Erythroblast (primary cell): ENCODE results near the gene OR5K2.
A peak's percentile ranks its signal among the peaks of the same experiment; 100 is the strongest.

Experiments used
- DNase-seq, 2 experiments: peaks; one replicate each; lab custom pipeline; 2025; lab: John Stamatoyannopoulos, UW
- GATA1 ChIP-seq: IDR thresholded peaks from 2 replicates; pipeline ENCODE4 v1.6.1; 2011; ENCODE audit warnings: low read depth, mild to moderate bottlenecking, control low read depth, low read length, moderate library complexity
- POLR2A ChIP-seq: IDR thresholded peaks from 2 replicates; pipeline ENCODE4 v1.6.1; 2011; ENCODE audit warnings: mild to moderate bottlenecking, low read length

The OR5K2 gene

DNA sequence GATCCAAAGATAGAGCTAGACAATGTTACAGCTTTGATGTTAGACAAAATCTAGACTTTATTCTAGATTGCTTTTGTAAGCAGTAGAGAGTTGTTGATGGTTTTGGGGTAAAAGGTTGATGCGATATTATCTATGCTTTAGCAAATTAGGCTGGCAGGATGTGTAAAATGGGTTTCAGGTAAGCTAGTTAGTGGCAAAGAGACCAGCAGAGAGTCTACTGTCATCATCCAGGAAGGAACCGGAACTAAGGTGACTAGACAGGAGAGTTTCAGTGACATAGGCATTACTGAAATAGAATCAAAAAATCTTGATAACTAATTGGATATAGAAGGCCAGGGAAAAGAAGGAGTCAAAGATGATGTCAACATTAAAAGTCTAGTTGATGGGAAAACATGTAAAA is 11.1 kb downstream of the OR5K2 start:
- no peak for DNase-seq

DNA sequence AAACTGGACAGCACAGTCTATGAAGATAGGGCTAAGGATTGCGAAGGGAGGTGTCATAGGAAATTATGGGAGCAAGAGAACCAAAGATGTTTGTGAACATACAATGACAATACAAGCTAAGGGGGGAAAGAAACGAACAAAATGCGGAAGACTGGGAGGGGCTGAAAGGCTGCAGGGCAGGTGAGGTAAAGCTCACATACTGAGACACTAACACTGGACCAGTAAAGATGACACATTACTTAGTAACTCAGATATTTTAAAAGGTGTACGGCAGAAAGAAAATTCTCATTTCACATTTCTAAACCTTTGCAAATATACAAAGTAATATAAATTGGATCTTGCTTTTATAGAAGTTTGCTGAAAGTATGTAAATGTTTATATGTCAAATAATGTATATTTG is 15.1 kb downstream of the OR5K2 start:
- DNase-seq: no peak
- TF ChIP-seq POLR2A (no peak), GATA1 (no peak)

More for the DNA sequence above, 11.1 kb downstream of the OR5K2 start:
- TF ChIP-seq GATA1 (no peak), POLR2A (no peak)

DNA sequence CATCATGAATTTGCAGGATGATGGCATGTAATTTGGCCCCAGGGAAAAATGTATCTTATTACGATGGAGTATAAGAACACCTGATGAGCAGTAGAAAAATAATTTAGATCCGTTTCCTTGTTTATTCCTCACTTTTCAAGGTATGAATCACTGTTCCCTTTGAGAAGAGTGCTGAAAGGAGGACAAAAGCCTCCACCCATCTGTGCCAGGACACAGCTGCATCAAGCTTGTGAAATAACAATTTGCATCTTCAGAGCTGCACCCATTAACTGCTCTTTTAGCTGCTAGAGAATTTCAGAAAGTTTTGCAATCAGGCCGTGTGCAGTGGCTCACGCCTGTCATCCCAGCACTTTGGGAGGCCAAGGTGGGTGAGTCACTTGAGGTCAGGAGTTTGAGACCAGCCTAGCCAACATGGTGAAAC is 15.6 kb downstream of the OR5K2 start:
- TF ChIP-seq GATA1: no peak
- TF ChIP-seq POLR2A: no peak
- DNase-seq: peak in 1 of 2 experiments; percentile 28

DNA sequence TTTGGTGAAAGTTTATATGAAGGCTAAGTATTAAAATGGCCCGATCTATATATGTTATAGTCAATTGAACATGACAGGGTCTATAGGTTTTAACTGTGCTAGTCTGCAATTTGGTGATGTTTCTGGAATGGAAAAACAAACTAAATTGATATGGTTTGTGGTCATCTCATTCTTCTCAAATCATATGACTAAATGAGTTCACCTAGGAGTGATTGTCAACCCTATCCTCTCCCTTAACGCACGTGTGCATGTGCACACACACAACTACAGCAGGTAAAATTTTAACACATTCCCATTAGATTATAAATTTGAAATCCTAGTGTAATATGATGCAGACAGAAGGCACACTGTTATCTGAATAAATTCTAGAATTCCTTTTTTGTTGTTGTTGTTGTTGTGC is 16.3 kb downstream of the OR5K2 start:
- no peak for DNase-seq
- TF ChIP-seq POLR2A (no peak), GATA1 (no peak)

DNA sequence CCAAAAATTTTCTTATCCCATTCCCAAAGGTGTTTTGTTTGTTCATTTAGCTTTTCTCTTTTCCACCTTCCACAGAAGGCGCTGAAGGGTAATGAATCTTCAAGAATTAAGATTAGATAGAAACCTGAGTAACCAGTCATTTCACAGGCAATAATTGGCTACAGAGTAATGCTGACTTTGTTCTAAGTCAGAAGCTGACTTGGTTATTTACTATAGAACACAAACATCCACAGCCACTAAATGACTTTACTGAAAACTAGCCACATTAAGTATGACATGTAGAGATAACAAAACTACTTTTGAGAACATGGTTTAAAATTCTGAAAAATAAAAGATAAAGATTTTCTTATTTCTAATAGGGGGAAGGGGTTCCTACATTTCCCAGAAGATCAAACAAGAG is 17.5 kb downstream of the OR5K2 start:
- TF ChIP-seq POLR2A (no peak), GATA1 (no peak)
- no peak for DNase-seq

DNA sequence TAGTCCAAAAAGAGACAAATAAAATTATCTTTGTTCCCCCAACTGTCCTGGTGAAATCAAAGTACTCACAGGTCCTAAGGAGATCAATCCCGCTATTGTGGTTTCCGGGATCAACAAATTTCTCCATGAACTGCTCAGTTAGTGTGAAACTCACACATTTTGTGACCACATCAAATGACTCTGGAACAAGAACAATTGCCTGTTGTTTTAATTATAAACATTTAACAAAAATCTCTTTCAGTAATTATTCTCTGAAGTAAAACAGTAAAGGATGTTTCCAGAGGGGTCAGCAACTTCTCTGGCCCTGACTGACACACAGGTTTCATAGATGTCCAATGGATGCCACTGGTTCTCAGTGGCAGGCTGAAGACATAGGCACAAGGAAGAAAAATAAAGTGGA is 21.3 kb downstream of the OR5K2 start:
- DNase-seq: no peak
- TF ChIP-seq POLR2A: no peak
- TF ChIP-seq GATA1: no peak

DNA sequence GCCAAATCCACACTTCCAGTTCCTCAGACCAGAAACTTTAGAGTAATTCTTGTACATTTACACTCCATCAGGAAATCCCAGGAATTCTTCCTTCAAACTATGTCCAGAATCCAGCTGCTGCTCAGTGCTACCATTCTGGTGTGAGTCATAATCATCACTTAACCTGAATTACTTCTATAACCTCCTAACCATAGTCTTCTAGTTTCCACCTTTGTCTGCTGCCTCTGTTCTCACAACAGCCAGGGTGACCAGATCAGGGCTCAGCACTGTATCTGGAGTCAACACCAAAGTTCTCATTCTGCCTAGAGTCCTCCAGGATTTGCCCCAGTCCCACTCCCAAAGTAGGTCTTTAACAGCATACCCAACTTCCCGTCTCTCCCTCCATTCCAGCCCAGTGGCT is 21.9 kb downstream of the OR5K2 start:
- TF ChIP-seq GATA1: no peak
- TF ChIP-seq POLR2A: no peak
- no peak for DNase-seq

DNA sequence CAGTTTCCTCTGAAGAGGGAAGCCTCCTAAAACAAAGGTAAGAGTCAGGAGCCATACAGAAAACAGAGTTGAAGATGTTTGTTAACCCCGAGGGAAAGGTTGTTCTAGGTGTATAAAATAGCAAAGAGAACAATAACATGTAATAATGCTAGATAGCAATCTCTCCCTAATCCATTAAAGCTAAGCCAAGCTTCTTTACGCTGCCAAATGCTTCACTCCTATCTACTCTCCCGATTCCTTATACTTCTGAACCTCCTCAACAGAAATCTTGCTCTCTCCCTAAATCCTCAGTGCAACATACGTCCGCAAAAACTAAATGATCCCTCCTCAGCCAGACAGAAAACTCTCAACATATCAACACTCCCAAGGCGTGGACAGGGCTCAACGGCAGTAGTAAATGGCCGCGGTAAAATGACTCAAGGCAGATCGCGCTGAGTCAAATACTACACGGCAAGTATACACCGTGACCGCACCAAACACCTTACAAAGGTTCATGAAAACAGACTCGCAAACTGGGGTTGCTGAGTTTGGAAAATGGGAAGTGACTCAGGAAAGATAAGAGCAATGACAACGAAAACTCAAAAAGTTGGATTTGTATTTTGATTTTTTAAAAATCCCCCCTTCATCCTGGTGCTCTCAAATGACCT is 24.5 kb downstream of the OR5K2 start:
- TF ChIP-seq GATA1: no peak
- no peak for TF ChIP-seq POLR2A
- peak; percentile 77 to 86 for DNase-seq

DNA sequence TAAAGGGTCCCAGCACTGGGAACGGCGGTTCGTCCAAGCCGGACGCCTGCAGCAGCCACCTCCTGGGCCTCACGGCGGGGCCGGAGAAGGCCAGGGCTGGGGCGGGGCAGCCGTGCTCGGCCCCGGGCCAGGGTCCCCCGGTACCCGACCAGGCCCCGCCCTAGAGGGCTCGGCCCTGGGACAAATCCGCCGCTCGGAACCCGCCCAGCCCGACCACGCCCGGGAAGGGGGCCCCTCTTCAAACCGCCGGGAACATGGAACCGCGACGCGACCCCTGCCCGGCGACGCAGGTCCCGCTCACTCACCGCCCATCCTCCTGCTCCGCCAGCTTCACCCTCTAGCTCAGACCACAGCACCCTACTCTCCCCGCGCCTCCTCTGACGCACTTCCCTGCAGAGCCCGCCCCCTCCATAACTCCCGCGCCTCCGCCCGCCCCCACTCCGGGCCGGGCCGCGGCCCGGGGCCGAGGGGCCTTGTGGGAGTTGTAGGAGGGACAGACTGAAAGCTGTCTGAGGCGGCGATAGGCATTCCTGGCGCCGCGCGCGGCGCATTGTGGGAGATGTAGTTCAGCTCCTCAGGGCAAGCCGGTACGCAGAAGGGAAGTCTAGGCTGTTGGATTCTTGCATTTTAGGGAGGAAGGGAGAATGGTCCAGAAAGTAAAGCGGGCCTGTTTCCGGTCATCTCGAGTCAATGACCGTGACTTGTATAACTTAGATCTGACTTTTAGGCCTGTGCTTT is 25.2 kb downstream of the OR5K2 start, which contains the start of gene CLDND1:
Gene CLDND1, minus strand, starts transcription at position 359 of the 738 bp plus-strand sequence. CDS start 1,478 bp downstream, outside the sequence.
- DNase-seq: peak; percentile 96 to 97
- peak; percentile 80 for TF ChIP-seq POLR2A
- TF ChIP-seq GATA1: no peak

DNA sequence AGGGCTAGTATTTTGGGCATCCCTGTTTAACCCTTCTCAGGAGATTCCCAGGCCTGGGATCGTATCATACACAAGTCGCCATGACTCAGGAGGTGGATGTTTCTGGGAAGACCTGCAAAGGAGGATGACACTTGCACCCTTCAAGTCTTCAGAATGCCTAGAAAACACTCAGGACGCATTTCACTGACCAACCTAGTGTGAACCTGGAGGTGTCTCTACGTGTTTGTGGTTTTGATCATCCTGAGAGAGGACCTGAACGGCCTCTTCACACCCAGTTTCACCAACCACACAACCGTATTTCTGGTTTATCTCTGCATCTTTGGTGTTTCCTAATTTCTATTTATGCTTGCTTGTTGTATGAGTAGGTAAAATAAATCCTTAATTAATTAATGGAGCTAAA is 28.0 kb downstream of the OR5K2 start:
- DNase-seq: no peak
- TF ChIP-seq GATA1 (no peak), POLR2A (no peak)

DNA sequence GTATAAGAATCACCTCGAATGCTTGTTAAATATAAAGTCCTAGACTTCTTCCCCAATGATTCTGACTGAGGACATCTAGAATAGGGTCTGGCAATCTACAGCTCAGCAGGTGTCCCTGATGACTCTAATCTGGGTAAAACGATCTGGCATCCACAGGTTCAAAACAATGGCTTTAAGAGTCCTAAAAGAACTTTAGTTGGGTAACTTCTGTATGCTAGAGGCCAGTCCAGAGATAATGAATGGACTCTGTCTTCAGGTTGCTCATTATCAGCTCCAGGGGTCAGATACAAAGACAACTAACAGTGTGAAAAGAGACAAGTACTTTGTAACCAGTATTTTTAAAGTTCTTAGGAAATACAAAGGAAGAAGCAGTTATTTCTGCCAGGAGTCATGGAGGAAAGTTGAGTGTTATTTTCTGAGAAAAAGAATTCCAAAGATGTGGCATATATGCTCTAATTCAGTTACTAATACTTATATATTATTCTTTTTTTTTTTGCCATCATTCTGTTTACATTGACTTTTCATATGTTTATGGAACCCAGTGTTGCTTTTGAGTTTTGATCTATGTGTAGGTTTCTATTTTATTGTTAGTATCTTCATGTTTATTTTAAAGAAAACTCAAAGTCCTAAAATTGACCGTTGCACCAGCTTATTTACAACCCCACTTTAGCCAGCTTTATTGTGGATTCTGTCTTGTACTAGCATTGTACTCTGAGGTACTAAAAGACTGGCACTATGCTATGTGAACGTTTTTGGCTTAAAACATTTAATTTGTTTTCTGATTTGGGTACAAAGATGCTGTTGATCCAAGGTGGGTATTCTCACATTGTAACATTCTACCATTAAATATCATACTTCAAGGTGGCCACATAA is 31.2 kb downstream of the OR5K2 start:
- TF ChIP-seq POLR2A: no peak
- TF ChIP-seq GATA1: no peak
- DNase-seq: peak; percentile 9 to 25

DNA sequence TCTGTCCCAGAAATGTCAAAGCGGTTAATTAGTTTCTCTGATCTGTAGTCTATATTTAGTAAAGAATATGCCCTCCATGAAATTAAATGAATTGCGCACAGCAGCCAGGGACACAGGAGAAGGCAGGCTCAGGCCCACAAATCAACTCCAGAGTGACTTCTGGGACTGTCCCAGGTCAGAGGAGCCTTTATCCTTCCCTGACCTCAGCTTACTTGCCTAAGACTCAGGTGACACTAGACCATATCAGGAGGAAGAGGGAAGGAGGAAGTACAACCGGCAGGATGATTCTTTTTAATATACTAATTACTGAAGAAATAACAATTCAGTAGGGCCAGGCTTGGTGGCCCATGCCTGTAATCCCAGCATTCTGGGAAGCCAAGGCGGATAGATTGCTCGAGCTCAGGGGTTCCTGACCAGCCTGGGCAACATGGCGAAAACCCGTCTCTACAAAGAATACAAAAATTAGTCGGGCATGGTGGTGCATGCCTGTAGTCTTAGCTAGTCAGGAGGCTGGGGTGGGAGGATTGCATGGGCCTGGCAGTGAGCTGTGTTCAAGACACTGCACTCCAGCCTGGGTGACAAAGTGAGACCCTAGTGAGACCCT is 32.5 kb downstream of the OR5K2 start:
- no peak for DNase-seq

DNA sequence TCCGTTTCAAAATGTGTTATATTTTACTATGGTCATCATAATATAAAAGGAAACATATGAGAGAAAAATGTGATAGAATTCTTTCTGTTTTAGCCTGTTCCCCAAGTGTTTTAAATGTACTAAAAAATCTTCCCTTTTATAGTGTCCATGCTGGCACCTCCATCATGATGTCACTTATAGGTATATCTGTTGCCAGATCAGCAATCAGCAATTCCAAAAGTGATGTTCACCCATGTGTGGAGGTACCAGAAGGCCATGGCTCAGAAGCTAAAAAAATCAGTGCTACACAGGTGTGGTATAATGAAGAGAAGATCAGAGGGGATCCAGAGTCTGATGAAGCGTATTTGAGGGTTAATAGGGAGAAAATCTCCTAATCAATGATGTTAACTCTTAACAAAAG is 33.2 kb downstream of the OR5K2 start:
- no peak for DNase-seq
- TF ChIP-seq POLR2A: no peak
- no peak for TF ChIP-seq GATA1

More for the DNA sequence above, 32.5 kb downstream of the OR5K2 start:
- TF ChIP-seq GATA1 (no peak), POLR2A (no peak)

DNA sequence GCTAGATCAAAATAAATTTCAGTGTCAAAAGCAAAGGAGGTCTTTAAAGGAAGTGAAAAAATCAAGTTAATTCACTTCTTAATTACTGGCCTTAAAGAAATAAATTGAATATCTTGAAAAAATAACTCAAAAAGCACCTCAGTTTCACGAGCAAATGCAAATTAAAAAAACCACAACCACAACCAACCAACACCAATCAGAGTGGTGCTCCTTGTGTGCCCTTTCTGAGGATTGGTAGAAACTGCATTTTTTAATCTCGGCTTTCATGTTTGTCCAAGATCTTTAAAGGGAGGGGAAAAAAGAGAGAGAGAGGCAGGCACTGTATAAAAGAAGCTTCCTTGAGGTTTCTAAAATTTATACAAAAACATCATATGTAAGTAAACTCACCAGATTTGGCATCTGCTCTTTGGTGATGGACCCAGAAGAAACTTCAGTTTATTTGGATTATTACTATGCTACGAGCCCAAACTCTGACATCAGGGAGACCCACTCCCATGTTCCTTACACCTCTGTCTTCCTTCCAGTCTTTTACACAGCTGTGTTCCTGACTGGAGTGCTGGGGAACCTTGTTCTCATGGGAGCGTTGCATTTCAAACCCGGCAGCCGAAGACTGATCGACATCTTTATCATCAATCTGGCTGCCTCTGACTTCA is 34.3 kb downstream of the OR5K2 start, which contains the start of gene GPR15:
Gene GPR15, plus strand, starts transcription at position 357 of the 653 bp plus-strand sequence. Its CDS starts 56 bp downstream, at position 413.
- TF ChIP-seq GATA1 (no peak), POLR2A (no peak)
- no peak for DNase-seq
